ENCODE results near the gene A3GALT2.
"Not testable (repeated sequence)": the region's sequence is repeated elsewhere in the genome, so short reads cannot be mapped to it uniquely, and the experiment has no call there.

Gene A3GALT2

GRCh38 chr1:33319186-33319948, 1.5 kb downstream of the A3GALT2 start:
- Histone ChIP-seq H3K4me1 (peaks cover 11% of the 10 kb centered on the region; the same call in 1 of the 2 replicates), H3K36me3 (peaks cover 37% of the 10 kb centered on the region), H4K20me1 (peaks cover 43% of the 10 kb centered on the region), H3K4me3 (no peak overlapping the region), H3K9ac (no peak overlapping the region), H3K9me3 (no peaks in the 10 kb centered on the region), H3K27me3 (no peaks in the 10 kb centered on the region), H3K27ac (no peak overlapping the region), H3K4me2 (no peak overlapping the region)
- TF ChIP-seq Cebpa-rat (IDR thresholded peaks at IDR 0.05) = no peak

DNA sequence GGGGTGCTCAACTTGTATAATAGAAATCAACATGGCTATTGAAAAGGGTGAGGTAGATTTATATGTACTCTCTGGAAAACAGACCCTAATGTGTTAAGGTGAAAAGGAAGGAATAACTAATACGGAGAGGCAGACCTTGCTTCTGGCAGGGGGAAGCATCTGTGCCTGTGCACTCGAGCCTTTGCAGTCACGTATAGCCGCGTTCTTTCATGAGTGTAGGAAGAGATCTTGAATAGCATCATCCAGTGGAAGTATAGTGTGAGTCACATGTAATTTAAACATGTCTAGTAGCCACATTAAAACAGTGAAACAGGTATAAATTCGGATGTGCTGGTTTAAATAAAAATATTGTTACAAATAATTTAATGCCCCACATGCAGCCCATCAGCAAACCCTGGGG, 3.0 kb downstream of the A3GALT2 start:
- peaks cover 22% of the 10 kb centered on the region; the same call in 1 of the 2 replicates for H3K4me1 ChIP-seq
- peaks cover 28% of the 10 kb centered on the region for H4K20me1 ChIP-seq
- H3K27ac ChIP-seq = no peak overlapping the region
- H3K4me2 ChIP-seq = no peak overlapping the region
- no peak for TF ChIP-seq Cebpa-rat (IDR thresholded peaks at IDR 0.05)
- H3K9ac ChIP-seq = no peak overlapping the region
- H3K27me3 ChIP-seq = no peaks in the 10 kb centered on the region
- no peak overlapping the region for H3K4me3 ChIP-seq
- no peaks in the 10 kb centered on the region for H3K9me3 ChIP-seq
- peaks cover 23% of the 10 kb centered on the region for H3K36me3 ChIP-seq

- Histone ChIP-seq H3K27ac (no peak overlapping the region), H3K9ac (no peak overlapping the region), H3K4me1 (peaks cover 22% of the 10 kb centered on the region; the same call in 1 of the 2 replicates), H3K27me3 (no peaks in the 10 kb centered on the region), H4K20me1 (peaks cover 23% of the 10 kb centered on the region), H3K36me3 (peaks cover 17% of the 10 kb centered on the region; the same call in 1 of the 2 replicates), H3K9me3 (no peaks in the 10 kb centered on the region), H3K4me2 (no peak overlapping the region), H3K4me3 (no peak overlapping the region)
- no peak for TF ChIP-seq Cebpa-rat (IDR thresholded peaks at IDR 0.05)
Observed at GRCh38 chr1:33317354-33317753, 3.5 kb downstream of the A3GALT2 start.

GRCh38 chr1:33316601-33317000, 4.3 kb downstream of the A3GALT2 start:
- Histone ChIP-seq H3K9me3 (no peaks in the 10 kb centered on the region), H3K4me2 (no peak overlapping the region)

GRCh38 chr1:33314416-33314815, 6.5 kb downstream of the A3GALT2 start:
- Histone ChIP-seq H3K27ac (no peak overlapping the region), H3K27me3 (no peaks in the 10 kb centered on the region), H4K20me1 (no peaks in the 10 kb centered on the region), H3K4me1 (peaks cover 22% of the 10 kb centered on the region; the same call in 1 of the 2 replicates), H3K4me2 (no peak overlapping the region), H3K36me3 (no peaks in the 10 kb centered on the region), H3K4me3 (no peak overlapping the region), H3K9me3 (peaks cover 12% of the 10 kb centered on the region; the same call in 1 of the 2 replicates), H3K9ac (no peak overlapping the region)
- no peak for TF ChIP-seq Cebpa-rat (IDR thresholded peaks at IDR 0.05)

More at GRCh38 chr1:33316601-33317000, 4.3 kb downstream of the A3GALT2 start:
- no peaks in the 10 kb centered on the region for H3K27me3 ChIP-seq
- no peak overlapping the region for H3K27ac ChIP-seq
- H3K4me3 ChIP-seq = no peak overlapping the region
- no peak for TF ChIP-seq Cebpa-rat (IDR thresholded peaks at IDR 0.05)
- H3K4me1 ChIP-seq = peaks cover 22% of the 10 kb centered on the region; the same call in 1 of the 2 replicates
- peaks cover 15% of the 10 kb centered on the region for H4K20me1 ChIP-seq
- peaks cover 9% of the 10 kb centered on the region; the same call in 1 of the 2 replicates for H3K36me3 ChIP-seq
- H3K9ac ChIP-seq = no peak overlapping the region

- Histone ChIP-seq H3K27ac (no peak overlapping the region), H3K9ac (no peak overlapping the region), H3K4me1 (peaks cover 22% of the 10 kb centered on the region; the same call in 1 of the 2 replicates), H3K36me3 (no peaks in the 10 kb centered on the region), H3K4me2 (no peak overlapping the region), H4K20me1 (no peaks in the 10 kb centered on the region), H3K9me3 (peaks cover 15% of the 10 kb centered on the region; the same call in 1 of the 2 replicates), H3K27me3 (no peaks in the 10 kb centered on the region), H3K4me3 (no peak overlapping the region)
- TF ChIP-seq Cebpa-rat (IDR thresholded peaks at IDR 0.05) = no peak
Observed at GRCh38 chr1:33312413-33312749, 8.5 kb downstream of the A3GALT2 start.

GRCh38 chr1:33311706-33312412, 9.0 kb downstream of the A3GALT2 start:
- TF ChIP-seq Cebpa-rat (IDR thresholded peaks at IDR 0.05) = no peak

DNA sequence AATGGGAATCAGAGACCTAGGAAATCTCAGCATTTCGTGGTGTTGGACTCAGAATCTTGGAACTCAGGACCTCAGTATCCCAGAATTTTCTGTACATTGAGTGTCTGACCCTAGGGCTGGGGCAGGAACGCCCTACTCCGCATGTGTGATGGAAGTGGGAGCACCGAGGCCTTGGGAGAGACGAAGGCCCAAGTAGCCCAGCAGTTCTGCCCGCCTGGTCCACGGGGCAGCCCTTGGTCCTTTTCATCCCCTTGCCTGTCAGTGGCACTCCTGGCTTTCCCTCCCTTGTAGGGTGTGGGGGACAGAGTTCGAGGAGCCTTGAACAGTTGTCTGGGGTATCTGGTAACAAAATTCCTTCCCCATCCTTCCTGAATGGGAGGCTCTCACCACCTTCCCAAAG, 10.2 kb downstream of the A3GALT2 start:
- peaks cover 31% of the 10 kb centered on the region for H3K4me1 ChIP-seq
- H3K4me2 ChIP-seq = no peak overlapping the region
- no peak for TF ChIP-seq Cebpa-rat (IDR thresholded peaks at IDR 0.05)
- H3K9ac ChIP-seq = no peak overlapping the region
- H3K9me3 ChIP-seq = peaks cover 15% of the 10 kb centered on the region; the same call in 1 of the 2 replicates
- no peak overlapping the region for H3K27ac ChIP-seq
- H3K36me3 ChIP-seq = no peaks in the 10 kb centered on the region
- no peaks in the 10 kb centered on the region for H4K20me1 ChIP-seq
- no peaks in the 10 kb centered on the region for H3K27me3 ChIP-seq
- H3K4me3 ChIP-seq = no peak overlapping the region

More at GRCh38 chr1:33311706-33312412, 9.0 kb downstream of the A3GALT2 start:
- no peak overlapping the region for H3K9ac ChIP-seq
- no peaks in the 10 kb centered on the region for H3K36me3 ChIP-seq
- H3K4me2 ChIP-seq = no peak overlapping the region
- no peaks in the 10 kb centered on the region for H4K20me1 ChIP-seq
- no peak overlapping the region for H3K4me3 ChIP-seq
- H3K27me3 ChIP-seq = no peaks in the 10 kb centered on the region
- H3K9me3 ChIP-seq = peaks cover 15% of the 10 kb centered on the region; the same call in 1 of the 2 replicates
- peaks cover 25% of the 10 kb centered on the region for H3K4me1 ChIP-seq
- no peak overlapping the region for H3K27ac ChIP-seq

- Histone ChIP-seq H3K4me1 (peaks cover 26% of the 10 kb centered on the region), H3K9me3 (peaks cover 15% of the 10 kb centered on the region; the same call in 1 of the 2 replicates)
- not testable (repeated sequence) for H3K4me2 ChIP-seq, H3K9ac ChIP-seq, H3K36me3 ChIP-seq, H3K27me3 ChIP-seq, H3K4me3 ChIP-seq, H4K20me1 ChIP-seq, H3K27ac ChIP-seq
Observed at GRCh38 chr1:33309351-33309750, 11.5 kb downstream of the A3GALT2 start.

DNA sequence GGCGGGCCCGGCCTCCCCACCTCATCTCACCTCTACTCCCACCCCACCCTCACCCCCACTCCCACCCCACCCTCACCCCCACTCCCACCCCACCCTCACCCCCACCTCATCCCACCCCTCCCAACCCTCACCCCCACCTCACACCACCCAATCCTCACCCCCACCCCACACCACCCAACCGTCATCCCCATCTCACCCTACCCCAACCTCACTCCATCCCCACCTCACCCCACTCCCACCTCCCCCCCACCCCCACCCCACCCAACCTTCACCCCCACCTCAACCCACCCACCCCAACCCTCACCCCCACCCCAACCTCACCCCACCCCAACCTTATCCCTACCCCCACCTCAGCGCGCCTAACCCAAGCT, 13.4 kb downstream of the A3GALT2 start:
- H3K27ac ChIP-seq = no peak overlapping the region
- H3K9me3 ChIP-seq = peaks cover 15% of the 10 kb centered on the region; the same call in 1 of the 2 replicates
- H3K4me1 ChIP-seq = peaks cover 29% of the 10 kb centered on the region
- H3K4me2 ChIP-seq = no peak overlapping the region
- no peaks in the 10 kb centered on the region for H3K27me3 ChIP-seq
- no peak overlapping the region for H3K4me3 ChIP-seq
- no peak for TF ChIP-seq Cebpa-rat (IDR thresholded peaks at IDR 0.05)
- H3K9ac ChIP-seq = no peak overlapping the region
- no peaks in the 10 kb centered on the region for H4K20me1 ChIP-seq
- no peaks in the 10 kb centered on the region; the same call in 1 of the 2 replicates for H3K36me3 ChIP-seq

All from BLaER1 (cell line).